ENCODE measurements around the gene SURF6.

GRCh38 chr9:133342570-133342969 is 6.6 kb upstream of the SURF6 start:
- TF ChIP-seq TAF1 (IDR thresholded peaks at IDR 0.05; ENCODE audit: borderline replicate concordance, insufficient read depth, low read length) (no peak), SIN3A (IDR thresholded peaks at IDR 0.05; ENCODE audit: borderline replicate concordance, insufficient read depth, low read length) (no peak), POLR2AphosphoS5 (IDR thresholded peaks at IDR 0.05; ENCODE audit: low read depth, low read length) (no peak), FOXP2 (optimal IDR thresholded peaks at IDR 0.05; ENCODE audit: borderline replicate concordance, extremely low read depth, extremely low read length, insufficient read depth) (no peak)
- TF ChIP-seq, protein P1, sequence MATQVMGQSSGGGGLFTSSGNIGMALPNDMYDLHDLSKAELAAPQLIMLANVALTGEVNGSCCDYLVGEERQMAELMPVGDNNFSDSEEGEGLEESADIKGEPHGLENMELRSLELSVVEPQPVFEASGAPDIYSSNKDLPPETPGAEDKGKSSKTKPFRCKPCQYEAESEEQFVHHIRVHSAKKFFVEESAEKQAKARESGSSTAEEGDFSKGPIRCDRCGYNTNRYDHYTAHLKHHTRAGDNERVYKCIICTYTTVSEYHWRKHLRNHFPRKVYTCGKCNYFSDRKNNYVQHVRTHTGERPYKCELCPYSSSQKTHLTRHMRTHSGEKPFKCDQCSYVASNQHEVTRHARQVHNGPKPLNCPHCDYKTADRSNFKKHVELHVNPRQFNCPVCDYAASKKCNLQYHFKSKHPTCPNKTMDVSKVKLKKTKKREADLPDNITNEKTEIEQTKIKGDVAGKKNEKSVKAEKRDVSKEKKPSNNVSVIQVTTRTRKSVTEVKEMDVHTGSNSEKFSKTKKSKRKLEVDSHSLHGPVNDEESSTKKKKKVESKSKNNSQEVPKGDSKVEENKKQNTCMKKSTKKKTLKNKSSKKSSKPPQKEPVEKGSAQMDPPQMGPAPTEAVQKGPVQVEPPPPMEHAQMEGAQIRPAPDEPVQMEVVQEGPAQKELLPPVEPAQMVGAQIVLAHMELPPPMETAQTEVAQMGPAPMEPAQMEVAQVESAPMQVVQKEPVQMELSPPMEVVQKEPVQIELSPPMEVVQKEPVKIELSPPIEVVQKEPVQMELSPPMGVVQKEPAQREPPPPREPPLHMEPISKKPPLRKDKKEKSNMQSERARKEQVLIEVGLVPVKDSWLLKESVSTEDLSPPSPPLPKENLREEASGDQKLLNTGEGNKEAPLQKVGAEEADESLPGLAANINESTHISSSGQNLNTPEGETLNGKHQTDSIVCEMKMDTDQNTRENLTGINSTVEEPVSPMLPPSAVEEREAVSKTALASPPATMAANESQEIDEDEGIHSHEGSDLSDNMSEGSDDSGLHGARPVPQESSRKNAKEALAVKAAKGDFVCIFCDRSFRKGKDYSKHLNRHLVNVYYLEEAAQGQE (IDR thresholded peaks at IDR 0.05; ENCODE audit: insufficient read depth in 1 of 2, low read depth in 2 of 2, low read length in 2 of 2), result no peak

Measured in PFSK-1 (cell line).